ENCODE results near the gene CALML6.

DNA sequence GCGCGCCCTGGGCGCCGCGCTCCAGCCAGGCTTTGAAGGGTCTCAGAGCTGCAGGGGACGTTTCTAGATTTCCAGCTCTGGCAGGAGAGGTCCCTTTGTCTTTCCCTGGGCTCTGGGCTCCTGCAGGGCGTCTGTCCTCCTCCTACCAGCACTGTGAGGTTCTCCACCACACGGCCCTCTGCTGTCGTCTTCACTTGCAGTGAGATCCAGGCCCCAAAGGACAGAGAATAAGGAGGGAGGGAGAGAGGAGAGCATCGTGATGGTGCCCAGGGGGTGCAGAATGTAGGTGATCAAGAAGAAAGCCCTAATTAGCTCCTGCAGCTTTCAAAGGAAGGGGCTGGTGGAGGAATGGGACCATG, 20.0 kb upstream of the CALML6 start:
- no peak for TF ChIP-seq POLR2AphosphoS5 (IDR thresholded peaks at IDR 0.05; ENCODE audit: low read depth, low read length)
- no peak for TF ChIP-seq POLR2A (IDR thresholded peaks at IDR 0.05; ENCODE audit: low read depth, low read length)
- TF ChIP-seq TAF1 (IDR thresholded peaks at IDR 0.05; ENCODE audit: borderline replicate concordance, low read depth, low read length) = no peak
